Head of caudate nucleus (tissue), 42 donors: Measurements from ENCODE around the gene PDE4C.

ENCODE experiments used
- DNase-seq, 42 donors: peaks; one replicate each; pipeline versions ENCODE4 v3.0.0 to v3.0.0-alpha.2; 2020 to 2021; ENCODE audit warnings: mixed read lengths in 7 of 42
- intact Hi-C: fragments of 100-400 bp; cut with DNase I; formaldehyde crosslinking; loops from one replicate; pipeline ENCODE4 v1.15.0; 2022

Gene PDE4C

DNA sequence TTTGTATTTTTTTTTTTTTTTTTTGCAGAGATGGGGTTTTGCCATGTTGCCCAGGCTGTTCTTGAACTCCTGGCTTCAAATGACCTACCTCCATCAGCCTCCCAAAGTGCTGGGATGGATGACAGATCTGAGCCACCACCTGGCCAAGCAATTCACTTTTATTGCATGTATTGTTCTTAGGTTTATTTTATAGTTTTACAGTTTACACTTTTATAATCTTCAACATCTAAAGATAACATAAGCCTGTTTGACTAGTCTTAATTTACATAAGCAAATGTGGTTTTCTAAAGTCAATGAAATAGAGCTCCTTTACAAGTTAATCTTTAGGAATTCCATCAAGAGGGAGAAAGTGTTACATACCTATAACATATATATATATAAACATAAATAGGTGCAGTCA, 42.7 kb downstream of the PDE4C start:
- DNase-seq, result no peak
- intact Hi-C loops, result no loop called here

DNA sequence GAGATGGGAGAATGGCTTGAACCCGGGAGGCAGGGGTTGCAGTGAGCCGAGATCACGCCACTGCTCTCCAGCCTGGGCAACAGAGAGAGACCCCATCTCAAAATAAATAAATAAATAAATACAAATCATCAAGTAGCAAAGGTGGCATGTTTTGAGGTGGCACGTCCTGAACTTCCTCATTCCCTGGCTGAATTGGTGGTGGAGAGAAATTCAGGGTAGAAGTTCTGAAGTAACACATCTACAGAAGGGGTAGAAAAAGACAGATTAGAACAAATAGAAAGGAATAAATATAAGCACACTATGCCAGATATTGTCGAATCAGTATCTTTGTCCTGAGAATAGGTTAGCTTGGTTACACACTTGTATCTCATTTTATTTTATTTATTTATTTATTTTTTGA, 46.3 kb downstream of the PDE4C start:
- DNase-seq, result no peak
- intact Hi-C loops, result no loop called here

DNA sequence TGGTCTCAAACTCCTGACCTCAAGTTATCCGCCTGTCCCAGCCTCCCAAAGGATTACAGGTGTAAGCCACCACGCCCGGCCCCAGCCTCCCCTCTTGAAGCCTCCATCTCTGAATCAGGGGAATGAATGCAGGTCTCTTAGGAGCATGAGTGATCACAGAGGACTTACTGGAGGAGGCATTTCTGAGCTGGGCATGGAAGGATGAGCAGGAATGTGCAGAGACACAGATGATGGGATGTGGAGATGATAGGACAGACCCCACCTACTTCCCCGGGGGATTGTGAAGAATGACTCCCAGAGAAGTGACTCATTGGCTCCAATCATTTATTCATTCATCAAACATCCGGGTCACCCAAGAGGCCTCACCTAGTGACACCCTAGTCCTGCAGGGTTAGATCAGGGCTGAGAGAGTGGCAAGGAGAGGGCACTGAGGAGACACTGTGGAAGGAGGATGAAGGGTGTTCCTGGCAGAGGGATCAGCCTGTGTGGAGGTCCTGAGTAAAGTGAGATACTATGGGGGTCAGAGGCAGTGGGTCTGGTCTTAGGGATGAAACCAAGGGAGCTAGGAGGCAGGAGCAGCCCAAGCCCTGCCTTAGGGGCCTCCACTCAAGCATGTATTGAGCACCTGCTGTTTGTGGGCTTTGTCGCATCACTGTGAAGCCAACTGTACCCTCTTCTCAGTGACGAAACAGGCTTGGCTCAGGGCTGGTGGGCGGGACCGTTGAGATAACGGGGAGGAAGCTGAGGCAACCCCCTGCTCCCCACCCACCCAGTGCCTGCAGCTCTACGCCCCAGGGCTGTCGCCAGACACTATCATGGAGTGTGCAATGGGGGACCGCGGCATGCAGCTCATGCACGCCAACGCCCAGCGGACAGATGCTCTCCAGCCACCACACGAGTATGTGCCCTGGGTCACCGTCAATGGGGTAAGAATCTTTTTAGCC, 49.6 kb downstream of the PDE4C start:
- intact Hi-C loops, result no loop called here
- no peak for DNase-seq

- intact Hi-C loops, result no loop called here
- DNase-seq, result no peak
These were observed 51.3 kb downstream of the PDE4C start for GRCh38 chr19:18174983-18175382.
